H9 (cell line): ENCODE data around the gene ZMIZ1. TPM values are rescaled to one million over a fixed set of nuclear protein-coding genes. Genes with fewer than 3 reads are reported as not detected.

Source experiments
- DNase-seq: peaks from one replicate; pipeline ENCODE4 v3.0.0-alpha.2; 2017
- H2AFZ ChIP-seq: one replicate; pipeline ENCODE4 v1.6.1; 2013; ENCODE audit warnings: mild to moderate bottlenecking, low read length, control low read depth, moderate library complexity
- H2AK5ac ChIP-seq: 2 replicates; pipeline ENCODE4 v1.6.1; 2013; ENCODE audit warnings: low read length, control low read depth, mixed read lengths; ENCODE audit not compliant: insufficient read length
- H2BK120ac ChIP-seq: one replicate; pipeline ENCODE4 v1.6.1; 2013; ENCODE audit warnings: low read depth, mild to moderate bottlenecking, low read length, control low read depth, inconsistent platforms; ENCODE audit not compliant: poor library complexity, severe bottlenecking
- H2BK12ac ChIP-seq: 2 replicates; pipeline ENCODE4 v1.6.1; 2013; ENCODE audit warnings: low read length, control low read depth, mixed read lengths, low read depth; ENCODE audit not compliant: insufficient read length
- H2BK15ac ChIP-seq: 2 replicates; pipeline ENCODE4 v1.6.1; 2013; ENCODE audit warnings: low read depth, low read length, control low read depth
- H2BK20ac ChIP-seq: one replicate; pipeline ENCODE4 v1.6.1; 2013; ENCODE audit warnings: low read depth, mild to moderate bottlenecking, low read length, control low read depth, inconsistent platforms; ENCODE audit not compliant: poor library complexity, severe bottlenecking
- H2BK5ac ChIP-seq: 2 replicates; pipeline ENCODE4 v1.6.1; 2013; ENCODE audit warnings: low read length, control low read depth, mixed read lengths; ENCODE audit not compliant: insufficient read length
- H3K14ac ChIP-seq: 2 replicates; pipeline ENCODE4 v1.6.1; 2013; ENCODE audit warnings: low read length, control low read depth; ENCODE audit not compliant: insufficient read depth
- H3K18ac ChIP-seq: 2 replicates; pipeline ENCODE4 v1.6.1; 2013; ENCODE audit warnings: low read depth, mild to moderate bottlenecking, mixed read lengths, low read length, control low read depth; ENCODE audit not compliant: insufficient read length
- H3K23ac ChIP-seq: 2 replicates; pipeline ENCODE4 v1.6.1; 2013; ENCODE audit warnings: low read length, control low read depth, mixed read lengths, low read depth; ENCODE audit not compliant: insufficient read length
- H3K23me2 ChIP-seq: 2 replicates; pipeline ENCODE4 v1.6.1; 2013; ENCODE audit warnings: low read depth, mild to moderate bottlenecking, mixed read lengths, low read length, control low read depth; ENCODE audit not compliant: insufficient read length, poor library complexity, severe bottlenecking
- H3K27ac ChIP-seq: 2 replicates; pipeline ENCODE4 v1.5.1; 2013; ENCODE audit warnings: low read length, control low read depth, mixed read lengths, low read depth; ENCODE audit not compliant: insufficient read length
- H3K27me3 ChIP-seq: 2 replicates; pipeline ENCODE4 v1.6.1; 2013; ENCODE audit warnings: low read length, control low read depth, inconsistent platforms; ENCODE audit not compliant: insufficient read depth
- H3K4ac ChIP-seq: 2 replicates; pipeline ENCODE4 v1.6.1; 2013; ENCODE audit warnings: low read depth, mild to moderate bottlenecking, control low read depth, inconsistent platforms, low read length, moderate library complexity
- H3K4me1 ChIP-seq: 2 replicates; pipeline ENCODE4 v1.6.1; 2013; ENCODE audit warnings: low read length, control low read depth, inconsistent platforms; ENCODE audit not compliant: insufficient read depth
- H3K4me2 ChIP-seq: 2 replicates; pipeline ENCODE4 v1.6.1; 2013; ENCODE audit warnings: low read length, control low read depth, mixed read lengths; ENCODE audit not compliant: insufficient read length, insufficient read depth
- H3K56ac ChIP-seq: 2 replicates; pipeline ENCODE4 v1.6.1; 2013; ENCODE audit warnings: low read depth, mild to moderate bottlenecking, mixed read lengths, low read length, control low read depth; ENCODE audit not compliant: insufficient read length
- H3K79me1 ChIP-seq: 2 replicates; pipeline ENCODE4 v1.6.1; 2013; ENCODE audit warnings: low read depth, mild to moderate bottlenecking, moderate library complexity, low read length, control low read depth, inconsistent platforms; ENCODE audit not compliant: insufficient read depth, poor library complexity, severe bottlenecking
- H3K79me2 ChIP-seq: 2 replicates; pipeline ENCODE4 v1.6.1; 2013; ENCODE audit warnings: low read length, control low read depth, inconsistent platforms; ENCODE audit not compliant: insufficient read depth
- H3K9ac ChIP-seq: 2 replicates; pipeline ENCODE4 v1.6.1; 2013; ENCODE audit warnings: low read length, control low read depth, mixed read lengths; ENCODE audit not compliant: insufficient read length; ENCODE audit errors: extremely low read depth
- H3K9me3 ChIP-seq: one replicate; pipeline ENCODE4 v1.6.1; 2013; ENCODE audit warnings: low read depth, low read length, inconsistent platforms; ENCODE audit not compliant: control insufficient read depth
- H3T11ph ChIP-seq: one replicate; pipeline ENCODE4 v1.6.1; 2013; ENCODE audit warnings: mild to moderate bottlenecking, low read length, control low read depth, inconsistent platforms
- H4K20me1 ChIP-seq: one replicate; pipeline ENCODE4 v1.6.1; 2013; ENCODE audit not compliant: control insufficient read depth, insufficient read length, insufficient read depth
- H4K5ac ChIP-seq: 2 replicates; pipeline ENCODE4 v1.6.1; 2013; ENCODE audit warnings: low read depth, mild to moderate bottlenecking, mixed read lengths, low read length, control low read depth; ENCODE audit not compliant: insufficient read length
- H4K8ac ChIP-seq: replicated peaks from 2 replicates; pipeline ENCODE4 v1.6.1; 2013; ENCODE audit warnings: low read length, control low read depth, mixed read lengths, low read depth; ENCODE audit not compliant: insufficient read length
- H4K91ac ChIP-seq: 2 replicates; pipeline ENCODE4 v1.6.1; 2013; ENCODE audit warnings: low read depth, mild to moderate bottlenecking, moderate library complexity, mixed read lengths, low read length, control low read depth; ENCODE audit not compliant: insufficient read length
- H3K27ac Mint-ChIP-seq, 3 experiments: 2 replicates in 2 of 3; 3 replicates in 1 of 3; pipeline ENCODE4 v1.8.0; 2020 to 2021; ENCODE audit warnings: mixed read lengths in 3 of 3, mild to moderate bottlenecking in 1 of 3, moderate library complexity in 1 of 3
- H3K27me3 Mint-ChIP-seq: 2 replicates; pipeline ENCODE4 v1.8.0; 2021; ENCODE audit warnings: low read depth, mild to moderate bottlenecking, moderate library complexity, mixed read lengths
- H3K36me3 Mint-ChIP-seq, 3 experiments: 2 replicates in 2 of 3; 3 replicates in 1 of 3; pipeline ENCODE4 v1.8.0; 2020 to 2021; ENCODE audit warnings: low read depth in 3 of 3, mixed read lengths in 3 of 3; ENCODE audit not compliant: insufficient read depth in 1 of 3
- H3K4me1 Mint-ChIP-seq, 2 experiments: 2 replicates each; pipeline ENCODE4 v1.8.0; 2020; ENCODE audit warnings: mixed read lengths in 2 of 2
- H3K4me3 Mint-ChIP-seq, 2 experiments: 2 replicates in 1 of 2; 3 replicates in 1 of 2; pipeline ENCODE4 v1.8.0; 2020 to 2021; ENCODE audit warnings: mild to moderate bottlenecking in 2 of 2, mixed read lengths in 2 of 2, moderate library complexity in 1 of 2
- H3K9me3 Mint-ChIP-seq, 2 experiments: 2 replicates in 1 of 2; 3 replicates in 1 of 2; pipeline ENCODE4 v1.8.0; 2020; ENCODE audit warnings: mild to moderate bottlenecking in 2 of 2, mixed read lengths in 2 of 2, moderate library complexity in 1 of 2
- WGBS: extraction: QIAGEN DNeasy Blood & Tissue Kit; methylation state at CpG from one replicate; pipeline ENCODE4 v1.1.7; 2013; ENCODE audit warnings: missing lambda C conversion rate, low lambda C conversion rate, mixed read lengths; ENCODE audit not compliant: insufficient read length; ENCODE audit errors: extremely low coverage; 5-methylcytosine and 5-hydroxymethylcytosine counted together
- total RNA-seq: library from RNA; stranded (reverse); gene quantifications from 2 replicates; pipeline ENCODE4 v1.2.1, GENCODE V29; 2021
- TF ChIP-seq, protein P1 (sequence below): fragments of 200-600 bp; sonication (generic); conservative IDR thresholded peaks from 3 replicates; pipeline ENCODE4 v1.8.0; 2021; ENCODE audit warnings: antibody characterized with exemption, mild to moderate bottlenecking

Gene ZMIZ1
- total RNA-seq, 1 experiment from 2014 or later = 36.9 TPM

DNA sequence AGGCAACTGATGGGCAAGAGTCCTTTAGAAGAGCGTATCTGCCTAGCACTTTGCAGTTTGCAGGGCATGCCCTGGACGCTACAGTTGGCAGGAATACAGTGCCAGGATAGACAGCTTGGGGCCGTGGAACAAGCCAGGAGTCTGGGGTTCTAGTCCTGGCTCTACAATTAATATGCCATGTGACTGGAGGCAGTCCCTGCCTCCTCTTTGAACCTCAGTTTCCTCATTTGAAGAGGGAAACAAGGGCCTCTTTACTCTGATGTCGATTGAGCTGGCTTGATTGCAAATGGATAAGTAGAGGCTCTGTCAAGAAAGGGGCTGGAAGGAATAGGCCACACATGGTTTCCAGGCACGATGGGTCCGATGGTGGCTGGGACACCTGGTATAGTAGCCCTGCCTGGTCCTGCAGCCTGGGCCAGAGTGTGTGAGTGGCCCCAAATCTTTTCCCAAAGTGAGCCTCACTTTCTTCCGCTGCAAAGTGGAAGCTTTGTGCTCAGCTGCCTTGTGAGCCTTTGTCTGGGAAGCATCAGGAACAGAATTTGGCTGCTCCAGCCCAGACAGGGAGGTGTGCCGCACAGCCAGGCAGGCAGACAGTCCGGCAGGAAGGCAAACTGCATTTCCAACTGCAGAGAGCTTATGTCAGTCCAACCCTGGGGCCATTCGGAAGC lies 167.1 kb downstream of the ZMIZ1 start:
- peaks cover 4 to 13% (median 11%) of the 10 kb centered on the region in 3 experiments; a peak in 4 of 7 replicates for H3K36me3 Mint-ChIP-seq
- H3K18ac ChIP-seq = no peak overlapping the region
- no peak overlapping the region for H4K91ac ChIP-seq
- no peaks in the 10 kb centered on the region for H3K79me2 ChIP-seq
- TF ChIP-seq, protein P1, sequence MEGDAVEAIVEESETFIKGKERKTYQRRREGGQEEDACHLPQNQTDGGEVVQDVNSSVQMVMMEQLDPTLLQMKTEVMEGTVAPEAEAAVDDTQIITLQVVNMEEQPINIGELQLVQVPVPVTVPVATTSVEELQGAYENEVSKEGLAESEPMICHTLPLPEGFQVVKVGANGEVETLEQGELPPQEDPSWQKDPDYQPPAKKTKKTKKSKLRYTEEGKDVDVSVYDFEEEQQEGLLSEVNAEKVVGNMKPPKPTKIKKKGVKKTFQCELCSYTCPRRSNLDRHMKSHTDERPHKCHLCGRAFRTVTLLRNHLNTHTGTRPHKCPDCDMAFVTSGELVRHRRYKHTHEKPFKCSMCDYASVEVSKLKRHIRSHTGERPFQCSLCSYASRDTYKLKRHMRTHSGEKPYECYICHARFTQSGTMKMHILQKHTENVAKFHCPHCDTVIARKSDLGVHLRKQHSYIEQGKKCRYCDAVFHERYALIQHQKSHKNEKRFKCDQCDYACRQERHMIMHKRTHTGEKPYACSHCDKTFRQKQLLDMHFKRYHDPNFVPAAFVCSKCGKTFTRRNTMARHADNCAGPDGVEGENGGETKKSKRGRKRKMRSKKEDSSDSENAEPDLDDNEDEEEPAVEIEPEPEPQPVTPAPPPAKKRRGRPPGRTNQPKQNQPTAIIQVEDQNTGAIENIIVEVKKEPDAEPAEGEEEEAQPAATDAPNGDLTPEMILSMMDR = no peak
- no peak overlapping the region for H3K4me2 ChIP-seq
- H3K23ac ChIP-seq = no peak overlapping the region
- no peak overlapping the region for H3K9ac ChIP-seq
- no peak overlapping the region for H2BK12ac ChIP-seq
- H3K23me2 ChIP-seq = peaks cover 5% of the 10 kb centered on the region
- no peak overlapping the region for H4K8ac ChIP-seq
- H2BK15ac ChIP-seq = no peak overlapping the region
- no peak overlapping the region for H2BK20ac ChIP-seq
- no peak overlapping the region for H2BK5ac ChIP-seq
- no peak overlapping the region for H3T11ph ChIP-seq
- H2AK5ac ChIP-seq = no peak overlapping the region
- H3K4ac ChIP-seq = no peak overlapping the region
- H2AFZ ChIP-seq = no peak overlapping the region
- H4K5ac ChIP-seq = no peak overlapping the region
- no peaks in the 10 kb centered on the region for H3K9me3 Mint-ChIP-seq
- H3K4me1 Mint-ChIP-seq = peaks cover 55 to 58% of the 10 kb centered on the region in 2 experiments
- no peak overlapping the region for H3K4me3 Mint-ChIP-seq
- H3K79me1 ChIP-seq = no peaks in the 10 kb centered on the region
- H3K56ac ChIP-seq = no peak overlapping the region
- H3K4me1 ChIP-seq = peaks cover 11% of the 10 kb centered on the region; the same call in 1 of the 2 replicates
- WGBS = no CpG with 5 or more reads among the region's 10 CpGs
- DNase-seq = no peak
- peaks cover 37% of the 10 kb centered on the region for H3K27me3 ChIP-seq
- no peak overlapping the region for H3K27ac ChIP-seq
- H4K20me1 ChIP-seq = peaks cover 3% of the 10 kb centered on the region
- H3K27ac Mint-ChIP-seq = no peak overlapping the region
- H3K9me3 ChIP-seq = no peaks in the 10 kb centered on the region
- peaks cover 85% of the 10 kb centered on the region for H3K27me3 Mint-ChIP-seq
- H3K14ac ChIP-seq = peak overlapping the region; percentile 11; the same call in 1 of the 2 replicates
- H2BK120ac ChIP-seq = no peak overlapping the region
